HCT116 (cell line): ENCODE measurements around the gene TMEM91. TPM values are rescaled to one million over a fixed set of nuclear protein-coding genes. Genes with fewer than 3 reads are reported as not detected.

Experiments
- ATAC-seq: fragments of 200-7000 bp; cut with Tn5 transposase; 2 replicates; pipeline ENCODE4 v1.9.1; 2020; ENCODE audit warnings: mild to moderate bottlenecking, moderate library complexity
- BruUV-seq: library from RNA; stranded (reverse); fragments of 400-500 nt; replicated peaks from 2 replicates; lab custom pipeline; 2021; lab: Mats Ljungman, UMichigan
- CTCF ChIA-PET: fragments of 300-600 bp; sonication (Branson Sonifier 250); formaldehyde crosslinking; loops from one replicate; lab custom pipeline; 2021; ENCODE audit warnings: antibody characterized with exemption; lab: Charles Lee
- POLR2A ChIA-PET: fragments of 300-600, 350-600 bp; sonication (Branson Sonifier 250); formaldehyde crosslinking; loops from one replicate; lab custom pipeline; 2021; ENCODE audit warnings: antibody characterized with exemption; lab: Charles Lee
- RAD21 ChIA-PET, 2 experiments: fragments of 300-600 bp; sonication (Branson Sonifier 250); formaldehyde crosslinking; loops; one replicate each; lab custom pipeline; 2023; ENCODE audit warnings: low total read pairs in 2 of 2; ENCODE audit not compliant: uncharacterized antibody in 2 of 2, unreplicated experiment in 2 of 2, low non-redundant PET in 1 of 2; lab: Charles Lee
- DNase-seq: peaks from one replicate; pipeline ENCODE4 v3.0.0-alpha.2; 2010; ENCODE audit warnings: low read depth, low spot score
- H2AFZ ChIP-seq: fragments of 200-600 bp; shearing (Covaris generic), sonication (generic); 2 replicates; pipeline ENCODE4 v1.6.1; 2017; ENCODE audit warnings: low read depth, mixed run types, mixed read lengths, antibody characterized with exemption, low read length; ENCODE audit not compliant: poor library complexity, severe bottlenecking
- H3K27ac ChIP-seq: 2 replicates; pipeline ENCODE4 v1.5.1; 2012; ENCODE audit warnings: low read depth, low read length
- H3K27me3 ChIP-seq: fragments of 200-600 bp; sonication (generic); 2 replicates; pipeline ENCODE4 v1.6.1; 2016; ENCODE audit warnings: mixed run types, low read length, mixed read lengths; ENCODE audit not compliant: insufficient read depth
- H3K36me3 ChIP-seq, 2 experiments: fragments of 200-500 bp in 1 of 2; fragments of 200-600 bp in 1 of 2; sonication (Bioruptor generic) in 1 of 2; sonication (generic) in 1 of 2; 2 replicates each; pipeline versions ENCODE4 v1.5.1 to v1.6.1; 2014 to 2016; ENCODE audit warnings: low read length in 2 of 2, inconsistent platforms in 1 of 2, mixed read lengths in 1 of 2, mixed run types in 1 of 2; ENCODE audit not compliant: insufficient read depth in 2 of 2, control insufficient read depth in 1 of 2
- H3K4me1 ChIP-seq, 2 experiments: fragments of 200-600 bp in 1 of 2; sonication (generic) in 1 of 2; 2 replicates each; pipeline versions ENCODE4 v1.5.1 to v1.6.1; 2012 to 2017; ENCODE audit warnings: low read length in 2 of 2, inconsistent platforms in 1 of 2, mild to moderate bottlenecking in 1 of 2, mixed read lengths in 1 of 2, mixed run types in 1 of 2, moderate library complexity in 1 of 2; ENCODE audit not compliant: insufficient read depth in 2 of 2, control insufficient read depth in 1 of 2
- H3K4me2 ChIP-seq: fragments of 200-600 bp; sonication (generic); 2 replicates; pipeline ENCODE4 v1.6.1; 2017; ENCODE audit warnings: mixed run types, low read length, mixed read lengths
- H3K4me3 ChIP-seq, 2 experiments: fragments of 200-600 bp in 1 of 2; sonication (generic) in 1 of 2; replicated peaks in 1 of 2; 2 replicates each; pipeline ENCODE4 v1.5.1; 2011 to 2016; ENCODE audit warnings: low read length in 2 of 2, control low read depth in 1 of 2, low read depth in 1 of 2, mild to moderate bottlenecking in 1 of 2, mixed read lengths in 1 of 2, mixed run types in 1 of 2
- H3K79me2 ChIP-seq: fragments of 200-600 bp; sonication (generic); 2 replicates; pipeline ENCODE4 v1.6.1; 2017; ENCODE audit warnings: mild to moderate bottlenecking, mixed run types, low read length, moderate library complexity, mixed read lengths; ENCODE audit not compliant: insufficient read depth
- H3K9ac ChIP-seq: fragments of 200-600 bp; sonication (generic); 2 replicates; pipeline ENCODE4 v1.6.1; 2016; ENCODE audit warnings: low read length, mixed read lengths
- H3K9me2 ChIP-seq: fragments of 200-600 bp; sonication (generic), shearing (Covaris generic); 2 replicates; pipeline ENCODE4 v1.6.1; 2017; ENCODE audit warnings: mixed run types, mild to moderate bottlenecking, moderate library complexity; ENCODE audit not compliant: insufficient read depth
- H3K9me3 ChIP-seq, 2 experiments: fragments of 200-500 bp in 1 of 2; fragments of 200-600 bp in 1 of 2; sonication (Bioruptor generic) in 1 of 2; sonication (generic) in 1 of 2; 2 replicates each; pipeline ENCODE4 v1.6.1; 2014 to 2017; ENCODE audit warnings: low read length in 2 of 2, mixed read lengths in 2 of 2, inconsistent platforms in 1 of 2, low read depth in 1 of 2, mild to moderate bottlenecking in 1 of 2, mixed run types in 1 of 2, moderate library complexity in 1 of 2; ENCODE audit not compliant: control insufficient read depth in 1 of 2, insufficient read depth in 1 of 2
- H4K20me1 ChIP-seq: fragments of 200-600 bp; sonication (generic), shearing (Covaris generic); 2 replicates; pipeline ENCODE4 v1.6.1; 2017; ENCODE audit warnings: mixed run types, mild to moderate bottlenecking, moderate library complexity; ENCODE audit not compliant: insufficient read depth
- ATF3 ChIP-seq: IDR thresholded peaks from 2 replicates; pipeline ENCODE4 v1.6.1; 2012
- CBX3 ChIP-seq: IDR thresholded peaks from 2 replicates; pipeline ENCODE4 v1.6.1; 2012; ENCODE audit warnings: low read depth
- EGR1 ChIP-seq: IDR thresholded peaks from 2 replicates; pipeline ENCODE4 v1.6.1; 2012; ENCODE audit warnings: low read depth
- ELF1 ChIP-seq: IDR thresholded peaks from 2 replicates; pipeline ENCODE4 v1.6.1; 2012; ENCODE audit warnings: low read depth, borderline replicate concordance
- JUND ChIP-seq: IDR thresholded peaks from 2 replicates; pipeline ENCODE4 v1.6.1; 2012
- SIN3A ChIP-seq: IDR thresholded peaks from 2 replicates; pipeline ENCODE4 v1.6.1; 2012; ENCODE audit warnings: low read depth
- intact Hi-C: fragments of 100-400 bp; cut with micrococcal nuclease; formaldehyde crosslinking; loops from 2 replicates; pipeline ENCODE4 v1.10.0; 2022
- total RNA-seq: library from RNA; stranded (reverse); gene quantifications from one replicate; pipeline ENCODE4 v1.2.1, GENCODE V29; 2021; ENCODE audit not compliant: unreplicated experiment
- TF ChIP-seq, protein P1 (sequence below): IDR thresholded peaks from 2 replicates; pipeline ENCODE4 v1.6.1; 2012

TMEM91 gene
- total RNA-seq, 1 experiment from 2014 or later = 4.4 TPM

DNA sequence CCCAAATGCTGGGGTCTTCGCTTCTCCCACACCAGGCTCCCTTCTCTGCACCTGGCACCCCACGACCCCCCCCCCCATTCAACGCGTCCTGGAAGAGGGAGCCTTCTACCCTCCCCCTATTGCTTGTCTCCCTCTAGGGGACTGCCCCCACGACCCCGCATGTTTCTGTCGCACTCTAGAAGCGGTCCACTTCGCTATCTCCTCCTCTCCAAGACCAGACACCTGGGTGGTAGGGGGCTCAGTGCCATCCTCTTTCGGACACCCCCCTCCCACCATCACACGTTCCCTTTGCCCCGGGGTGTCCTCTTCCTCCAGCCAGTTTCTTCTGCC, 24.1 kb upstream of the TMEM91 start:
- Histone ChIP-seq H3K4me3 (peak overlapping the region; percentile 79 to 87), H3K9ac (peak overlapping the region; percentile 83), H3K9me3 (no peaks in the 10 kb centered on the region), H3K27me3 (no peaks in the 10 kb centered on the region), H3K4me2 (peak overlapping the region; percentile 95), H3K36me3 (peaks cover 0 to 6% of the 10 kb centered on the region in 2 experiments; a peak in 1 of 4 replicates), H4K20me1 (no peaks in the 10 kb centered on the region), H3K27ac (peak overlapping the region; percentile 89; the same call in 1 of the 2 replicates), H3K79me2 (peaks cover 42% of the 10 kb centered on the region), H3K9me2 (no peaks in the 10 kb centered on the region), H3K4me1 (peaks cover 11 to 29% of the 10 kb centered on the region in 2 experiments; a peak in 3 of 4 replicates), H2AFZ (no peak overlapping the region)
- ATAC-seq (peak; percentile 1; the same call in 1 of the 2 replicates), DNase-seq (no peak)
- intact Hi-C loops = no loop called here
- ChIA-PET RAD21 (interaction anchor here in 1 of 2 experiments (1.2 kb wide), 1 partner anchor 12 kb away, joined by 4 read pairs; the partner anchor contains the start of gene B9D2), CTCF (interaction anchor here (1.0 to 5.6 kb wide), 4 partner anchors 13 to 224 kb away, joined by 3 to 54 read pairs (median 3); partner anchors contain the start of genes B9D2, CEACAM21 and HNRNPUL1), POLR2A (interaction anchor here (2.1 kb wide), 1 partner anchor 11 kb away, joined by 13 read pairs; the partner anchor contains the start of gene B9D2)
- BruUV-seq = no TSS peak
- no peak for TF ChIP-seq SIN3A
- TF ChIP-seq JUND = no peak
- TF ChIP-seq ATF3 = no peak
- no peak for TF ChIP-seq ELF1
- TF ChIP-seq EGR1 = no peak
- no peak for TF ChIP-seq CBX3
- TF ChIP-seq, protein P1, sequence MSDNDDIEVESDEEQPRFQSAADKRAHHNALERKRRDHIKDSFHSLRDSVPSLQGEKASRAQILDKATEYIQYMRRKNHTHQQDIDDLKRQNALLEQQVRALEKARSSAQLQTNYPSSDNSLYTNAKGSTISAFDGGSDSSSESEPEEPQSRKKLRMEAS = no peak
